GM20000 (cell line): Measurements from ENCODE around the gene MIA2.

Source experiments
- DNase-seq: peaks from one replicate; pipeline ENCODE4 v3.0.0; 2012; ENCODE audit warnings: low spot score
- CTCF ChIP-seq: IDR thresholded peaks from 2 replicates; pipeline ENCODE4 v1.5.1; 2012; ENCODE audit warnings: mild to moderate bottlenecking, control low read depth; ENCODE audit errors: extremely low read depth, missing control alignments

MIA2 gene

GRCh38 chr14:39366460-39367386, 133.0 kb downstream of the MIA2 start:
- no peak for TF ChIP-seq CTCF
- no peak for DNase-seq

GRCh38 chr14:39367387-39367751, 133.7 kb downstream of the MIA2 start:
- TF ChIP-seq CTCF: no peak

GRCh38 chr14:39368261-39368959, 134.7 kb downstream of the MIA2 start:
- TF ChIP-seq CTCF: peak; percentile 17
- DNase-seq: peak; percentile 9

More at GRCh38 chr14:39367387-39367751, 133.7 kb downstream of the MIA2 start:
- no peak for DNase-seq

GRCh38 chr14:39369029-39369428, 135.3 kb downstream of the MIA2 start:
- no peak for TF ChIP-seq CTCF
- DNase-seq: no peak

- no peak for DNase-seq
- TF ChIP-seq CTCF: no peak
Observed at GRCh38 chr14:39370415-39370814, 136.7 kb downstream of the MIA2 start.

GRCh38 chr14:39372656-39373055, 138.9 kb downstream of the MIA2 start:
- DNase-seq: no peak
- TF ChIP-seq CTCF: no peak

GRCh38 chr14:39374851-39375250, 141.1 kb downstream of the MIA2 start:
- no peak for TF ChIP-seq CTCF
- DNase-seq: no peak
